DMS79 (cell line): ENCODE measurements around the gene KIF5A.
"Not testable (repeated sequence)": the region's sequence is repeated elsewhere in the genome, so short reads cannot be mapped to it uniquely, and the experiment has no call there.

Source experiments
- DNase-seq: peaks from one replicate; lab custom pipeline; 2025; lab: John Stamatoyannopoulos, UW

Gene KIF5A

GRCh38 chr12:57554897-57555296 lies 5.1 kb downstream of the KIF5A start:
- DNase-seq = no peak

- DNase-seq = no peak
Observed at GRCh38 chr12:57558864-57559263, 9.0 kb downstream of the KIF5A start.

GRCh38 chr12:57560516-57560915 lies 10.7 kb downstream of the KIF5A start:
- no peak for DNase-seq

- not testable (repeated sequence) for DNase-seq
Observed at GRCh38 chr12:57561117-57561516, 11.3 kb downstream of the KIF5A start.

- no peak for DNase-seq
Observed at GRCh38 chr12:57563358-57563757, 13.5 kb downstream of the KIF5A start.

- DNase-seq = no peak
Observed at GRCh38 chr12:57564178-57564740, 14.4 kb downstream of the KIF5A start.

GRCh38 chr12:57568838-57569237 lies 19.0 kb downstream of the KIF5A start:
- DNase-seq = no peak

- DNase-seq = no peak
Observed at GRCh38 chr12:57569858-57570257, 20.0 kb downstream of the KIF5A start.

GRCh38 chr12:57570438-57570837 lies 20.6 kb downstream of the KIF5A start:
- DNase-seq = not testable (repeated sequence)

GRCh38 chr12:57571926-57572762 lies 22.3 kb downstream of the KIF5A start:
- no peak for DNase-seq

- no peak for DNase-seq
Observed at GRCh38 chr12:57574795-57575194, 25.0 kb downstream of the KIF5A start.

- no peak for DNase-seq
Observed at GRCh38 chr12:57575771-57576612, 26.1 kb downstream of the KIF5A start.

GRCh38 chr12:57576613-57577160 lies 26.8 kb downstream of the KIF5A start:
- no peak for DNase-seq

GRCh38 chr12:57577981-57578758 lies 28.3 kb downstream of the KIF5A start:
- no peak for DNase-seq

GRCh38 chr12:57579011-57579410 lies 29.2 kb downstream of the KIF5A start:
- no peak for DNase-seq

- DNase-seq = no peak
Observed at GRCh38 chr12:57579677-57580465, 30.0 kb downstream of the KIF5A start.

GRCh38 chr12:57580466-57580795 lies 30.6 kb downstream of the KIF5A start:
- no peak for DNase-seq

- DNase-seq = no peak
Observed at GRCh38 chr12:57581802-57582201, 32.0 kb downstream of the KIF5A start.

GRCh38 chr12:57582440-57582839 lies 32.6 kb downstream of the KIF5A start:
- DNase-seq = no peak

- peak; percentile 22 for DNase-seq
Observed at GRCh38 chr12:57583008-57583831, 33.4 kb downstream of the KIF5A start.
